Activated T-helper 17 cell treated with anti-CD3 and anti-CD28 coated beads, Interleukin-2, amount 50 U/mL, for 72 hours (primary cell): ENCODE results near the gene USPL1. TPM values are rescaled to one million over a fixed set of nuclear protein-coding genes. Genes with fewer than 3 reads are reported as not detected.
A peak's percentile ranks its signal among the peaks of the same experiment; 100 is the strongest.
"Not testable (repeated sequence)": the region's sequence is repeated elsewhere in the genome, so short reads cannot be mapped to it uniquely, and the experiment has no call there.

Experiments used
- ATAC-seq: fragments of 150-1000 bp; cut with Tn5 transposase; replicated peaks from 2 replicates; pipeline ENCODE4 v1.10.0; 2021; ENCODE audit warnings: mild to moderate bottlenecking, moderate library complexity
- H3K27ac Mint-ChIP-seq: one replicate; pipeline ENCODE4 v1.8.0; 2022; ENCODE audit warnings: mixed read lengths
- H3K27me3 Mint-ChIP-seq: one replicate; pipeline ENCODE4 v1.8.0; 2022; ENCODE audit warnings: mixed read lengths
- H3K36me3 Mint-ChIP-seq: one replicate; pipeline ENCODE4 v1.8.0; 2022; ENCODE audit warnings: low read depth, mild to moderate bottlenecking, mixed read lengths
- H3K4me1 Mint-ChIP-seq: one replicate; pipeline ENCODE4 v1.8.0; 2022; ENCODE audit warnings: mixed read lengths
- H3K4me3 Mint-ChIP-seq: one replicate; pipeline ENCODE4 v1.8.0; 2022; ENCODE audit warnings: mild to moderate bottlenecking, mixed read lengths
- H3K9me3 Mint-ChIP-seq: one replicate; pipeline ENCODE4 v1.8.0; 2022; ENCODE audit warnings: mixed read lengths
- total RNA-seq, 2 donors: library from RNA; stranded (reverse); gene quantifications; one replicate each; pipeline ENCODE4 v1.2.3, GENCODE V29; 2022

Gene USPL1
- total RNA-seq, 2 donors from 2014 or later: 17.3 to 18.6 TPM

DNA sequence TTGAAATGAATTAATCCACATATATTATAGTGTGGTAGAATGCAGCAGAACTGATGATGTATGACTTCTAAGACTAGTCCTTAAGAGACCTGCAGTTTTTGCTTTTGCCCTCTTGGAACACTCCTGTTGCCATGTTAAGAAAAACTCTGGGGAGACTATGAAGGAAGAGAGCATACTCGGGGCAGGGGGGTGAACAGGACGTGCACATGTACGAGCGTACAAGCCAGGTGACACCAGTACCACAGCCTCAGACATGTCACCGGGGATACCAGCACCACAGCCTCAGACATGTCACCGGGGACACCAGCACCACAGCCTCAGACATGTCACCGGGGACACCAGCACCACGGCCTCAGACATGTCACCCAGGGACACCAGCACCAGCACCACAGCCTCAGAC lies 15.9 kb upstream of the USPL1 start:
- H3K36me3 Mint-ChIP-seq: no peaks in the 10 kb centered on the region
- no peak overlapping the region for H3K4me3 Mint-ChIP-seq
- ATAC-seq: no peak
- no peaks in the 10 kb centered on the region for H3K9me3 Mint-ChIP-seq
- H3K27ac Mint-ChIP-seq: no peak overlapping the region
- H3K27me3 Mint-ChIP-seq: no peaks in the 10 kb centered on the region
- no peaks in the 10 kb centered on the region for H3K4me1 Mint-ChIP-seq

DNA sequence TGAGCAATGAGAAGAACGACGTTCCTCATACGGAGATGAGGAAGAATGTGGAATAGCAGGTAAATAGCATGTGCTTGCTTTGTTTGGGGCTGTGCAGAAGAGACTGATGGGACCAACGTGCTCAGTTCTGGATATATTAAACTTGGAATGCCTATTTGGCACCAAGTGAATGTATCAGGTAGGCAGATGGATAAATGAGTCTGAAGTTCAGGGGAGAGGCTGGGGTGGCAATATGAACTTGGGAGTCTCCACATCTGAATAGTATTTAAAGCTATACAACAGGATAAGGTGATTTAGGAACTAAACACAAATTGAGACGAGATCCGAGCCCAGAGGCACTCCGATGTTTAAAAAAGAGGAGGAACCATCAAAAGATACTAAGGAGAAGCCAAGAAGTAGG lies 12.7 kb upstream of the USPL1 start:
- Mint-ChIP-seq H3K27me3 (no peaks in the 10 kb centered on the region), H3K36me3 (no peaks in the 10 kb centered on the region), H3K27ac (no peak overlapping the region), H3K4me3 (no peak overlapping the region), H3K9me3 (no peaks in the 10 kb centered on the region), H3K4me1 (peaks cover 10% of the 10 kb centered on the region)
- no peak for ATAC-seq

DNA sequence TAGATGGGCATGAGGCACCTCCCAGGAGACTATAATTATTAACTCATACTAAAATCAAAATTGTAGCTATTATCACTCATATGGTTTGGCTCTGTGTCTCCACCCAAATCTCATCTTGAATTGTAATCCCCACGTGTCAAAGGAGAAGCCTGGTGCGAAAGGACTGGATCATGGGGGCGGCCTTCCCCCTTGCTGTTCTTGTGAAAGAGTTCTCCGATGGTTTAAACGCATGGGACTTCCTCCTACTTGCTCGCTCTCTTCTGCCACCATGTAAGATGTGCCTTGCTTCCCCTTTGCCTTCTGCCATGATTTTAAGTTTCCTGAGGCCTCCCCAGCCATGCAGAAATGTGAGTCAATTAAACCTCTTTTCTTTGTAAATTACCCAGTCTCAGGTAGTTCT lies 10.5 kb upstream of the USPL1 start:
- not testable (repeated sequence) for H3K9me3 Mint-ChIP-seq, H3K4me1 Mint-ChIP-seq, H3K27ac Mint-ChIP-seq, H3K36me3 Mint-ChIP-seq, ATAC-seq, H3K4me3 Mint-ChIP-seq, H3K27me3 Mint-ChIP-seq

DNA sequence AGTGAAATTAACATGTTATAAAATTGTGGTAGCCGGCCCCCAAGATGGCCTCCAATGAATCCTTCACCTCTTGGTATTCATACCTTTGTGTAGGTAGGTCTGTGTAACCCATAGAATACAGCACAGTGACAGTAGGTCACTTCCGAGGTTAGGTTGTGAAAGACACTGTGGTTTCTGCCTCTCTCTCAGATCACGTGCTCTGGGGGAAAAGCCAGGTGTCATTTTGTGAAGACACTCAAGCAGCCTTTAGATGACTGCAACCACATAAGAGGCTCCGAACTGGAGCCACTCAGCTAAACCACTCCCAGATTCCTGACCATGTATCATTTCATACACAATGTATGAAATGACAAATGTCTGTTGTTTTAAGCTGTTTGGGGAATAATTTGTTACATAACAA lies 9.8 kb upstream of the USPL1 start:
- peak; percentile 99 for ATAC-seq
- Mint-ChIP-seq H3K27ac (no peak overlapping the region), H3K9me3 (no peaks in the 10 kb centered on the region), H3K27me3 (no peaks in the 10 kb centered on the region), H3K4me1 (peaks cover 10% of the 10 kb centered on the region), H3K36me3 (no peaks in the 10 kb centered on the region), H3K4me3 (peak overlapping the region; percentile 31)

DNA sequence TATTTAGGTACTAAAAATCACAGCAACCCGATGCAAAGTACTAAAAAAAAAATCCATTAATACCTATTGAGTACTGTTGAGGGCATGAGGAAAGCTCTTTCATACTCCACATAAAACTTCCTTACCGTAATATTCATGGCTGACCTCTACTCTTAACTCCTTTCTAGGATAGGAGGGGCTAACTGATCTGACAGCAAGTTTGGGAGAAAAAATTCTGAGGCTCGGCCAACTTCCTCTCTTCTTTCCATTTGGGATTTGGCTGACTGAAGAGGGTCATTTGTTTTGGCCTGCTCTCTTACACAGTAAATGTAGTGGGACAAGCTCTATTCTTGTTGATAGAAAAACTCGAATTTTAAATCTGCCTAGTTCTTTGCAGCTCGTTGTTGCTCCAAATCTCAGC lies 9.4 kb upstream of the USPL1 start:
- Mint-ChIP-seq H3K36me3 (peaks cover under 1% of the 10 kb centered on the region), H3K4me3 (peak overlapping the region; percentile 31), H3K27ac (no peak overlapping the region), H3K27me3 (no peaks in the 10 kb centered on the region), H3K4me1 (peaks cover 10% of the 10 kb centered on the region), H3K9me3 (no peaks in the 10 kb centered on the region)
- no peak for ATAC-seq

DNA sequence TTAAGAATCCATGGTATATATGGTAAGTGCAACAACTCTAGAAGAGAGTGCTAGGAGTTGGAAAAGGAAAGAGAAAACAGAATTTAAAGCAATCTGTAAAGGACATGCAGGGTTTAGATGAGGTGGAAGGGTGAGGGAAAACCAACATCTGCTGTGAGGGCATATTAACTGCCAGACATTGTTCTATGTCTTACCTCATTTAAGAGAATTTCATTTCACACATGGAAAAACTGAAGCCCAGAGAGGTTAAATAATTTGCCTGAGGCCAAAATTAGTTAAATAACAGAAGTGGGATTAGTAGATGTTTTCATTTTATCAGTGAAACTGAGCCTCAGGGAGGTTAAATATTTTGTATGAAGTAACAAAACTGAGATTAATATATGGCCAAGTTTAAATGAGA lies 7.4 kb upstream of the USPL1 start:
- H3K27me3 Mint-ChIP-seq: no peaks in the 10 kb centered on the region
- H3K4me3 Mint-ChIP-seq: no peak overlapping the region
- peak overlapping the region; percentile 49 for H3K27ac Mint-ChIP-seq
- H3K36me3 Mint-ChIP-seq: peaks cover 5% of the 10 kb centered on the region
- no peaks in the 10 kb centered on the region for H3K9me3 Mint-ChIP-seq
- ATAC-seq: no peak
- H3K4me1 Mint-ChIP-seq: peaks cover 13% of the 10 kb centered on the region

DNA sequence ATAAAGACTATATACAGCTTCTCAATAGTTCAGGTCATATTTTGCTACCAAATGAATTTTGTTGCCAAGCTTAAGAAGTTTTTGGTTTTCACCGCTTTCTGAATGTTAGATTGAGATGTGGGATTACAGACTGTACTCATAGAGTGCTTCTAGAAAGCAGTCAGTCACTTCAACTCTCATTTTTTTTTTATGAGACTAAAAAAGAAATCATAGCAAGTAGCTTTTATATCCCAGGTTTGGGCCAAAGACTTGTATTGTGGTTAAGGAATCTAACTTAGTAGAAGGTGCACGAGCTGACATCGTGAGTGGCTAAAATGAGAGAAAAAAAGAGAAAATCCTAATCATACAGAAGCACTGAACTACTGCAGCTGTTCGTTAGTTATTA lies 2.2 kb upstream of the USPL1 start:
- no peak overlapping the region for H3K4me3 Mint-ChIP-seq
- H3K27ac Mint-ChIP-seq: no peak overlapping the region
- ATAC-seq: no peak
- no peaks in the 10 kb centered on the region for H3K9me3 Mint-ChIP-seq
- H3K36me3 Mint-ChIP-seq: peaks cover 5% of the 10 kb centered on the region
- no peaks in the 10 kb centered on the region for H3K27me3 Mint-ChIP-seq
- H3K4me1 Mint-ChIP-seq: peaks cover 4% of the 10 kb centered on the region

DNA sequence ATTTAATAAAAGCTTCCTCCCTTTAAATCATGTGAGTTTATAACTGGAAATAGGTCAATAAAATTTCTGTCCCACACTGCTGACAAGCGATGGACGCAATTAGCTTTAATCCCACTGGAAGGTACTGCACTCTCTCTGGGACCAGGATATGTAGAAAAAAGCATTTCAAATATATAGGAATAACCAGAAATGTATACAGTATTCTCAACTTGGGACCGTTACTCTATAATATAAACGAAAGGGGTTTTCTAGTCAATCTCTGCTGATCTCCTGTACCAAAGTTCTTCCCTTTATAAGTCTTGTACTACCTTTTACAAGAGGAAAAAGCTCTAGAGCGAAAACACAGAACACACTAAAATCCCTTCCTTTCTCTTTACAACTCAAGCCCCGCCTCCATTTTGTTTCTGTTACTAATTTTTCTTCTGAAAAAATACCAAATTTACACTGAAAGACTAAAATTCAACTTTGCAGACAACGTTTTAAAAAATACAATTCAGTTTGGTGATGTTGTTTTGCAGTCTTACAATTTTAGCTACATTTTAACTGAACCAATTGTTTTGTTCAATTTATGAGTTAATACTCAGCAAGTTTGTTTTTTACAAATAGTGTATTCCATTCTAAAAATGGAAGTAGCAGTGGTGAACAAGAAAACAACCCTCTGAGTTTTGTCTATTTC lies 1.7 kb upstream of the USPL1 start:
- no peaks in the 10 kb centered on the region for H3K27me3 Mint-ChIP-seq
- H3K9me3 Mint-ChIP-seq: no peaks in the 10 kb centered on the region
- H3K27ac Mint-ChIP-seq: no peak overlapping the region
- no peak for ATAC-seq
- no peak overlapping the region for H3K4me3 Mint-ChIP-seq
- peaks cover 4% of the 10 kb centered on the region for H3K4me1 Mint-ChIP-seq
- peaks cover 8% of the 10 kb centered on the region for H3K36me3 Mint-ChIP-seq

DNA sequence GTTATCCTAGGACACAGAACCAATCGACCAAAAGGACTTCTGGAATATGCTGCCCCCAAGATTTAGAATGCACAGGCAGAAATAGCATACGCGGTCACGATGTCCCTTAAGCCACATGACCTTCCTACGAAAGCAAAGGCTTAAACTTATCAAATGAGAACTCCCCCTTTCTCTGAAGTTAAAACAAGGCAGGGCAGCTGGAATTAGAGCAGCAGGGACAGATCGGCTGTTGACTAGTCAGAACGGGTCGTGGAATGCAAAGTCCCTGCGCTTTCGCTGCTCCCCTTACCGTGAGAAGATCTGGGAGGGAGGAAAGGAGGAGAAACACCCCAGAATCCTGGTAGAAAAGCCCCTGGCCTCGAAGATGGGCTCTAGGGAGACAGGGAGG lies 799 bp upstream of the USPL1 start:
- peaks cover 16% of the 10 kb centered on the region for H3K36me3 Mint-ChIP-seq
- H3K9me3 Mint-ChIP-seq: no peaks in the 10 kb centered on the region
- peaks cover 7% of the 10 kb centered on the region for H3K4me1 Mint-ChIP-seq
- H3K27me3 Mint-ChIP-seq: no peaks in the 10 kb centered on the region
- H3K4me3 Mint-ChIP-seq: no peak overlapping the region
- H3K27ac Mint-ChIP-seq: no peak overlapping the region
- peak; percentile 50 for ATAC-seq

DNA sequence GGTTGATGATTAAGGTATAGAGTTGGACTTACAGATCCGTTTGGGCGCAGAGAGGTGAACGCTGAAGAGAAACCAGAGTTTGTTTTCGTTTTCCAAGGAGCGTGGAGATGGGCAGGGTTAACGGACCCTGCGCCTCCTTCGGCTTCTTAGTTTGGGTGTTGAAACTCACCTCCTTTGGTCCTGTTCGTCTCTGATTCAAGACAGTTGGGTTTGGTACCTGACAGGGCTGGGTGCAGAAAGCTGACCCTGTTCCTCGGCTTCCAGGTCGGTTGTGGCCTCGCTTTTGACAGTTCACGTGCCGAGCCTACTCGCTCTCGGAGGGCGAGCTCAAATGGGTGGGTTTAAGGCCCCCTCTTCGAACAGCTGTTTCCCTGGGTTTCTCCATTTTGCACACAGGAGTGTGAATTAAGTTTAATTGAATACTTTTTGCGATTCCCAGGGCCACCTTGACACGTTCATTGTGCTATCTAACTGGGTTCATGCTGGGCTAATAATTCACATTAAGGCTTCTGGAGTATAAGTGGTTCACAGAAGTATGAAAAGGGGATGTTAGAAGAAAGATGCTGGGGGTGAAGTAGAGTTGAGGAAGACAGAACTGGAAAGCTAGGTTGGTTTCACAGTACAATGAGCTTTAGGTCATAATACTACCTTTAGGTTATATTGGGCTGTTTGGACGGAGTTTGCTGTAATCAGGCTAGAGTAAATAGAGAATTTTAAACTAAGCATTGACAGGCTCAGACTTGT lies 638 bp downstream of the USPL1 start:
- no peak overlapping the region for H3K4me3 Mint-ChIP-seq
- peak; percentile 1 for ATAC-seq
- H3K27me3 Mint-ChIP-seq: no peaks in the 10 kb centered on the region
- no peak overlapping the region for H3K27ac Mint-ChIP-seq
- H3K4me1 Mint-ChIP-seq: peaks cover 7% of the 10 kb centered on the region
- peaks cover 30% of the 10 kb centered on the region for H3K36me3 Mint-ChIP-seq
- H3K9me3 Mint-ChIP-seq: no peaks in the 10 kb centered on the region

DNA sequence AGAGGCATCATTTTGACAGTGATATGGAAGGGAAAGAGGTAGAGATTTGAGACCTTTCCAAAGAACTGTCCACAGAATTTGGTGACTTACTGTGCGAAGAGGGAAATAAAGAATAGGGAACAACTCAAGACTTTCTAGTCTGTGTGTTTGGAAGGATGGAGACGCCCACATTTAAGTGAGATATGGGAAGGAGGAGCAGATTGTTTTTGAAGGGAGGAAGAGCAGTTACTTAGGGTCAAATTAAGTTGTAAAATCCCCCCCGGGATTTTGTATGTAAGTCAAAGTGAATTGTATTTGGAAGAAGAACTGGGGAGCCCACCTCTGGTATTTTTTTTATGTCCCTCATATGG lies 1.2 kb downstream of the USPL1 start:
- Mint-ChIP-seq H3K9me3 (no peaks in the 10 kb centered on the region), H3K27ac (no peak overlapping the region), H3K27me3 (no peaks in the 10 kb centered on the region), H3K4me3 (no peak overlapping the region), H3K4me1 (peaks cover 4% of the 10 kb centered on the region), H3K36me3 (peaks cover 31% of the 10 kb centered on the region)
- ATAC-seq: no peak

DNA sequence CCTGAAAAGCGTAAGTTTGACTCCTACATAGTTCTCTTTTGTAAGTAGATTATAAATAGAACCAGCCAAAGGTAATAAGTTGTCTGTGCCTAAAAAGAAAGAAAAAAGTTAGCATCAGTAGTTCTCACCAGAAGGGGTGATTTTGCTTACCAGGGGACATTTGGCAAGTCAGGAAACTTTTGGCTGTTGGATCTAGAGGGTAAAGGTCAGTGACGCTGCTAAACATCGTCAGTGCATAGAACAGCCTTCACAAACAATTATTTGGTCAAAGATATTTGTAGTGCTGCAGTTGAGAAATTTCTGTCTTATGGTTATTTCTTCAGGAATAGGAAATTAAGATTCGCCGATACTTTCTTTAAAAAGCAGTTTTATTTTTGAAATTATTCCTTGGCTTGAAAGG lies 2.0 kb downstream of the USPL1 start:
- Mint-ChIP-seq H3K27me3 (no peaks in the 10 kb centered on the region), H3K9me3 (no peaks in the 10 kb centered on the region), H3K4me3 (no peak overlapping the region), H3K36me3 (peaks cover 39% of the 10 kb centered on the region), H3K4me1 (peaks cover 4% of the 10 kb centered on the region), H3K27ac (no peak overlapping the region)
- ATAC-seq: no peak

DNA sequence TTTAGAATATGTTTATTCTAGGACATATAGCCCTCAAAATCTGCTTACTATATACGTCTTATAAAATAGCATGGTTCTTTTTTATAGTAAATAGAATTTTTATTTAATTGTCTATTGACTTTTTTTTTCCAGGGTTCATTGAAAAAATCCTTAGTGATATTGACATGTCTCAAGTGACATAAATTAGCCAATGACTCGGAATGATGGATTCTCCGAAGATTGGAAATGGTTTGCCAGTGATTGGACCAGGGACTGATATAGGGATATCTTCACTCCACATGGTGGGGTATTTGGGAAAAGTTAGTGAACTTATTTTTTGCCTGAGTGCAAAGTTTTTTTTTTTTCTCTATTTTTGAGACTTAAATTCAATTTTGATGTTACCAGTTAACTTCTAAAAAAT lies 3.2 kb downstream of the USPL1 start:
- peaks cover 8% of the 10 kb centered on the region for H3K4me1 Mint-ChIP-seq
- no peaks in the 10 kb centered on the region for H3K27me3 Mint-ChIP-seq
- H3K27ac Mint-ChIP-seq: no peak overlapping the region
- ATAC-seq: no peak
- H3K9me3 Mint-ChIP-seq: no peaks in the 10 kb centered on the region
- H3K36me3 Mint-ChIP-seq: peaks cover 48% of the 10 kb centered on the region
- no peak overlapping the region for H3K4me3 Mint-ChIP-seq

DNA sequence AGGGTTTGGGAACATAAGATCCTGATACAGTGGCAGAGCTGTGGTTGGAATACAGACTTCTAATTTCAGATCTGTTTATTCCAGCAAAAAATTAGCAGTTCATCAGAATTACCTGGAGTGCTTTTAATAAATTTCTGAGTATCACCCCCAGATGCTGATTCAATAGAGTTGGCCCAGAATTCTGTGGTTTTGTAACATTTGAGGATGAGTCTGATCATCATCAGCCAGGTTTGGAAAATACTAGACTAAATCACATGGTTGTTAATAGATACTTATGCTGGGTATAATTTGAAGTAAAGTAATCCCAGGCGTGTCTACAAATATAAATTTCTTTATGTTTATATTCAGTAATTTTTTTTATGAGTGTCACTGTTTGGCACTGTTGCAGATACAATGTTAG lies 4.8 kb downstream of the USPL1 start:
- H3K4me1 Mint-ChIP-seq: peaks cover 8% of the 10 kb centered on the region
- H3K27me3 Mint-ChIP-seq: no peaks in the 10 kb centered on the region
- peaks cover 60% of the 10 kb centered on the region for H3K36me3 Mint-ChIP-seq
- no peak overlapping the region for H3K27ac Mint-ChIP-seq
- ATAC-seq: no peak
- no peak overlapping the region for H3K4me3 Mint-ChIP-seq
- H3K9me3 Mint-ChIP-seq: no peaks in the 10 kb centered on the region

DNA sequence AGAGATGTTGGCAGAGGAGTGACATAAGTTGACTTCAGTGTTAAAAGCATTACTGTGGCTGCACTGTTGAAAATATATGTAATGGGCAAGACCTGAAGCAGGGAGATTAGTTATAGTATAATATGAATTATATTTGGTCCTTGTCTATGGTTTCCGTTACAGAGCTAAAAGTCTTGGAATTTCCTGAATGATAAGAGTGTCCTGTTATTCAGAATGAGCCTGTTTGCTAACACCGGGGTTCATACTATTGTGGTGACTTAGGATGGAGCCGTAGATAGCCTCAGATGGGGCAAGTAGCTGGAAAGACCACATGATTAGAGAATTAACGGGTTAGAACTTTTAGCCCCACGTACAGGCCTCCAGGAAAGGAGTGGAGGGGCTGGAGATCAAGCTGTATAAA lies 5.7 kb downstream of the USPL1 start:
- no peak for ATAC-seq
- Mint-ChIP-seq H3K27me3 (no peaks in the 10 kb centered on the region), H3K4me1 (peaks cover 10% of the 10 kb centered on the region), H3K36me3 (peaks cover 67% of the 10 kb centered on the region), H3K27ac (no peak overlapping the region), H3K4me3 (no peak overlapping the region), H3K9me3 (no peaks in the 10 kb centered on the region)
